Gastroesophageal sphincter (tissue), 4 donors: ENCODE results near the gene FGF10. TPM values are rescaled to one million over a fixed set of nuclear protein-coding genes. Genes with fewer than 3 reads are reported as not detected.

ENCODE experiments used
- ATAC-seq: fragments of 150-250 bp; one replicate; pipeline ENCODE4 v1.9.1; 2016; ENCODE audit warnings: mild to moderate bottlenecking, moderate library complexity
- H3K27ac ChIP-seq, 4 donors: fragments of 200-600 bp; sonication (generic) in 3 of 4; 1 replicate in 3 of 4; 2 replicates in 1 of 4; pipeline ENCODE4 v1.5.1; 2016 to 2019
- H3K27me3 ChIP-seq: fragments of 200-600 bp; sonication (generic); one replicate; pipeline ENCODE4 v1.5.1; 2019
- H3K36me3 ChIP-seq, 2 donors: fragments of 200-600 bp; sonication (generic); one replicate each; pipeline ENCODE4 v1.5.1; 2019; ENCODE audit warnings: control low read depth in 1 of 2
- H3K4me1 ChIP-seq, 3 donors: fragments of 200-600 bp; sonication (generic); 1 replicate in 2 of 3; 2 replicates in 1 of 3; pipeline ENCODE4 v1.5.1; 2016 to 2019; ENCODE audit warnings: control low read depth in 2 of 3
- H3K4me3 ChIP-seq, 2 donors: fragments of 200-600 bp; sonication (generic); one replicate each; pipeline ENCODE4 v1.5.1; 2019; ENCODE audit warnings: mild to moderate bottlenecking in 1 of 2, moderate library complexity in 1 of 2
- H3K9me3 ChIP-seq, 3 donors: fragments of 200-600 bp; sonication (generic); one replicate each; pipeline ENCODE4 v1.5.1; 2017 to 2019; ENCODE audit warnings: control low read depth in 2 of 3
- EP300 ChIP-seq: sonication (generic); formaldehyde crosslinking; IDR thresholded peaks from one replicate; pipeline ENCODE4 v1.6.1; 2017; ENCODE audit warnings: antibody characterized with exemption, mild to moderate bottlenecking
- POLR2A ChIP-seq, 2 donors: fragments of 450-650 bp; IDR thresholded peaks; one replicate each; pipeline ENCODE4 v1.6.1; 2017; ENCODE audit warnings: antibody characterized with exemption in 2 of 2, mild to moderate bottlenecking in 2 of 2, moderate library complexity in 1 of 2
- POLR2AphosphoS5 ChIP-seq: sonication (generic); formaldehyde crosslinking; IDR thresholded peaks from one replicate; pipeline ENCODE4 v1.6.1; 2017; ENCODE audit warnings: antibody characterized with exemption
- WGBS, 2 donors: methylation state at CpG; one replicate each; pipeline ENCODE4 v1.1.5; 2018; ENCODE audit warnings: low coverage in 1 of 2; 5-methylcytosine and 5-hydroxymethylcytosine counted together
- total RNA-seq, 4 donors: library from RNA; depleted of rRNA; stranded (reverse); fragments of >200 nt; gene quantifications; one replicate each; pipeline ENCODE4 v1.1.0, GENCODE V29; 2016
- TF ChIP-seq, protein P1 (sequence below), 4 experiments: fragments of 200-600 bp in 2 of 4; fragments of 450-650 bp in 2 of 4; sonication (generic) in 1 of 4; IDR thresholded peaks; one replicate each; pipeline ENCODE4 v1.5.1; 2017 to 2019; ENCODE audit warnings: antibody characterized with exemption in 4 of 4, mild to moderate bottlenecking in 2 of 4, moderate library complexity in 2 of 4

Gene FGF10
- total RNA-seq, 4 donors from 2014 or later, result 2.0 to 33.7 (median 5.5) TPM

DNA sequence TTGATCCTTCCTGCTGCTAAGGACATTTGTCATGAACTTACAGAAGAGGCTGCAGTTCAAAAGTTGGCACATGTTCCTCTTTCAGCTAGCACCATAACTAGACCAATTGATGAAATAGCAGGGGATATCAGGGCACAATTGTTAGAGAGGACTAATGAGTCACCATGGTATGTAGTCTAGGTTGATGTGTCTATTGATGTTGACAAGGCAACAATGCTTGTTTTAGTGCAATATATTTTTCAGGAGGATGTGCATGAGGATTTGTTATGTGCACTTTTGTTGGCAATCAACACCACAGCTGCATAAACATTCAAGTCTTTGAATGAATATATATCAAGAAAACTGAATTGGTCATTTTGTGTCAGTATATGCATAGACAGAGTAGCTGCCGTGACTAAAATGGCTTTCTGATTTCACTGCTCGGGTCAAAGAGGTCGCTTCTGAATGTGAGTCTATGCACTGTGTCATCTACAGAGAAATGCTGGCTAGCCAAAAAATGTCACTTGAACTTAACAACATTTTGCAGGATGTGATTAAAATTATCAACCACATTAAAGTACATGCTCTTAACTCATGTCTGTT is 68.0 kb downstream of the FGF10 start:
- 87% methylated on average over 3 of the region's 3 CpGs; no CpG with 5 or more reads in 1 of the 2 donors for WGBS, 2 donors
- H3K36me3 ChIP-seq, result no peaks in the 10 kb centered on the region

GRCh38 chr5:44320188-44320587 is 69.0 kb downstream of the FGF10 start:
- H3K9me3 ChIP-seq, result no peaks in the 10 kb centered on the region
- WGBS, 2 donors, result 86 to 100% methylated on average over 1 of the region's 1 CpG
- no peak for TF ChIP-seq EP300
- no peak for TF ChIP-seq POLR2A (IDR thresholded peaks at IDR 0.05)
- TF ChIP-seq, protein P1, sequence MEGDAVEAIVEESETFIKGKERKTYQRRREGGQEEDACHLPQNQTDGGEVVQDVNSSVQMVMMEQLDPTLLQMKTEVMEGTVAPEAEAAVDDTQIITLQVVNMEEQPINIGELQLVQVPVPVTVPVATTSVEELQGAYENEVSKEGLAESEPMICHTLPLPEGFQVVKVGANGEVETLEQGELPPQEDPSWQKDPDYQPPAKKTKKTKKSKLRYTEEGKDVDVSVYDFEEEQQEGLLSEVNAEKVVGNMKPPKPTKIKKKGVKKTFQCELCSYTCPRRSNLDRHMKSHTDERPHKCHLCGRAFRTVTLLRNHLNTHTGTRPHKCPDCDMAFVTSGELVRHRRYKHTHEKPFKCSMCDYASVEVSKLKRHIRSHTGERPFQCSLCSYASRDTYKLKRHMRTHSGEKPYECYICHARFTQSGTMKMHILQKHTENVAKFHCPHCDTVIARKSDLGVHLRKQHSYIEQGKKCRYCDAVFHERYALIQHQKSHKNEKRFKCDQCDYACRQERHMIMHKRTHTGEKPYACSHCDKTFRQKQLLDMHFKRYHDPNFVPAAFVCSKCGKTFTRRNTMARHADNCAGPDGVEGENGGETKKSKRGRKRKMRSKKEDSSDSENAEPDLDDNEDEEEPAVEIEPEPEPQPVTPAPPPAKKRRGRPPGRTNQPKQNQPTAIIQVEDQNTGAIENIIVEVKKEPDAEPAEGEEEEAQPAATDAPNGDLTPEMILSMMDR (IDR thresholded peaks at IDR 0.05), result no peak
- no peak for TF ChIP-seq POLR2AphosphoS5
- H3K4me1 ChIP-seq, result no peaks in the 10 kb centered on the region
- H3K27me3 ChIP-seq, result no peaks in the 10 kb centered on the region
- no peak for ATAC-seq
- H3K4me3 ChIP-seq, result no peak overlapping the region
- H3K36me3 ChIP-seq, result no peaks in the 10 kb centered on the region
- no peak overlapping the region for H3K27ac ChIP-seq

More for the DNA sequence above, 68.0 kb downstream of the FGF10 start:
- no peaks in the 10 kb centered on the region for H3K4me1 ChIP-seq
- ATAC-seq, result no peak
- no peak for TF ChIP-seq POLR2AphosphoS5
- no peaks in the 10 kb centered on the region for H3K9me3 ChIP-seq
- H3K27ac ChIP-seq, result no peak overlapping the region
- no peak overlapping the region for H3K4me3 ChIP-seq
- no peaks in the 10 kb centered on the region for H3K27me3 ChIP-seq

DNA sequence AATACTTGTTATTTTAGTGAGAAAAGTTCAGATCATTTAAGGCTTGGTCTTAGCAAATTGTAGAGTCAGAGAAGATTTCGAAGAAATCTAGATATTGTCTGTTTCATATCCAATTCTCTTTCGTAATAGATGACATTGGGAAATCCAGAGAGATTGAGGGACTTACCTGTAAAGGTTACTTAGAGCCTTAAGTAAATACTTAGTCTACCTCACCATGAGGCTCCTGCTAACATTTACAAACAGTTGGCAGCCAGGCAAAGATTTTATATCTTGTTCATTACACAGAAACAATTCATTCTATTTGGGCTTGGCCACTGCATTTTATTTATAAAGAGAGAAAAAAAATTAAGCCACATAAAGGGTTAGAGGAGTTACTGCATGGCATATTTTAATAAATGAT is 70.3 kb downstream of the FGF10 start:
- ATAC-seq, result no peak
- no peak overlapping the region for H3K27ac ChIP-seq
- no peaks in the 10 kb centered on the region for H3K4me1 ChIP-seq
- 82 to 83% methylated on average over 2 of the region's 2 CpGs for WGBS, 2 donors
- H3K4me3 ChIP-seq, result no peak overlapping the region
- H3K36me3 ChIP-seq, result no peaks in the 10 kb centered on the region
- TF ChIP-seq POLR2A (IDR thresholded peaks at IDR 0.05) (no peak), POLR2AphosphoS5 (no peak), EP300 (no peak)
- TF ChIP-seq, protein P1 (IDR thresholded peaks at IDR 0.05), result no peak
- no peaks in the 10 kb centered on the region for H3K27me3 ChIP-seq
- H3K9me3 ChIP-seq, result no peaks in the 10 kb centered on the region

DNA sequence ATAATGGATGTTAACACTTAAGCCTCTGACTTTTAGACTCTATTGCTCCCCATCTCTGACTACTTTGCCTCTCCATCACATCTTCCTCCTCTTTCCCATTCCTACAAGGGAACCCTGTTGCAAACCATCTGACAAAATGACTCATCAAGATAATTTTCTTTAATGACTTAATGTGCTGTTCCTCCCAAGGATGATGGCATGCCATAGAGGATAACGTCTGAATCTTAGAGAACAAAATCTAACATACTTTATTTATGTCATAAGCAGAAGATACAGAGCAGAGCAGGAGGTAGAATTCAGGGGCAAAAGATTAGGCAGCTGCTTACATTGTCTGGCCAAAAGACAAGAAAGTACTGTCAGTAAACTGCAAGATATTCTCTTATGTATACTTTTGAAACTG is 76.8 kb downstream of the FGF10 start:
- no peaks in the 10 kb centered on the region for H3K4me1 ChIP-seq
- no peak overlapping the region for H3K4me3 ChIP-seq
- H3K9me3 ChIP-seq, result no peaks in the 10 kb centered on the region
- no peaks in the 10 kb centered on the region for H3K36me3 ChIP-seq
- ATAC-seq, result no peak
- H3K27ac ChIP-seq, result no peak overlapping the region
- no peaks in the 10 kb centered on the region for H3K27me3 ChIP-seq
- WGBS, 2 donors, result 17 to 20% methylated on average over 1 of the region's 1 CpG
- no peak for TF ChIP-seq POLR2AphosphoS5
- TF ChIP-seq, protein P1 (IDR thresholded peaks at IDR 0.05), result no peak
- TF ChIP-seq POLR2A (IDR thresholded peaks at IDR 0.05), result no peak
- no peak for TF ChIP-seq EP300

GRCh38 chr5:44300551-44300950 is 88.7 kb downstream of the FGF10 start:
- 100% methylated on average over 1 of the region's 1 CpG for WGBS, 2 donors
- H3K36me3 ChIP-seq, result no peaks in the 10 kb centered on the region
- H3K9me3 ChIP-seq, result no peaks in the 10 kb centered on the region
- H3K27me3 ChIP-seq, result no peaks in the 10 kb centered on the region
- H3K4me1 ChIP-seq, result no peaks in the 10 kb centered on the region
- H3K27ac ChIP-seq, result no peak overlapping the region
- TF ChIP-seq POLR2A (IDR thresholded peaks at IDR 0.05), result no peak
- TF ChIP-seq EP300, result no peak
- no peak for ATAC-seq
- no peak overlapping the region for H3K4me3 ChIP-seq

DNA sequence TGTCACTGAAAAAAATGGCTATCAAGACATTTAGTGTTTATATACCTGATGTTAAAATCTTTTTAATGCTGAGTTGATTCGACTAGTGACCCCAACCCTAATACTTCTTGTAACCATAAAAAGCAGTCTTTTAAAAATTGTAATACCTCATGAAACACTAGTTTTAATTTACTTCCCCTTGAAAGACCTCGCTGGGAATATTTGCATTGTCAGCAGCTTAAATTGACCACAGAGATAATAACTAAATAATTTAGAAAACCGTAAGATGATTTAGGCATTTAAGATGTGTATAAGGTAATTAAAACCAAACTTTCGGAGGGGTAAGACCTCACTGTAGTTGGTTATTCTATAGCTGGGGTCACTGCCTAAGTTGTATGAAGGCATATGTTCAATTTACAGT is 89.8 kb downstream of the FGF10 start:
- TF ChIP-seq EP300 (no peak), POLR2A (IDR thresholded peaks at IDR 0.05) (no peak), POLR2AphosphoS5 (no peak)
- TF ChIP-seq, protein P1 (IDR thresholded peaks at IDR 0.05), result no peak
- Histone ChIP-seq H3K27me3 (no peaks in the 10 kb centered on the region), H3K4me1 (no peaks in the 10 kb centered on the region), H3K36me3 (no peaks in the 10 kb centered on the region), H3K27ac (no peak overlapping the region), H3K4me3 (no peak overlapping the region), H3K9me3 (no peaks in the 10 kb centered on the region)
- WGBS, 2 donors, result 75 to 86% methylated on average over 3 to 4 of the region's 4 CpGs
- ATAC-seq, result no peak
